Measurements from ENCODE around the gene LSR. TPM values are rescaled to one million over a fixed set of nuclear protein-coding genes. Genes with fewer than 3 reads are reported as not detected.
"Not testable (repeated sequence)": the region's sequence is repeated elsewhere in the genome, so short reads cannot be mapped to it uniquely, and the experiment has no call there.

LSR gene
- total and polyA plus RNA-seq, 2 donors: 4.2 to 27.9 TPM

DNA sequence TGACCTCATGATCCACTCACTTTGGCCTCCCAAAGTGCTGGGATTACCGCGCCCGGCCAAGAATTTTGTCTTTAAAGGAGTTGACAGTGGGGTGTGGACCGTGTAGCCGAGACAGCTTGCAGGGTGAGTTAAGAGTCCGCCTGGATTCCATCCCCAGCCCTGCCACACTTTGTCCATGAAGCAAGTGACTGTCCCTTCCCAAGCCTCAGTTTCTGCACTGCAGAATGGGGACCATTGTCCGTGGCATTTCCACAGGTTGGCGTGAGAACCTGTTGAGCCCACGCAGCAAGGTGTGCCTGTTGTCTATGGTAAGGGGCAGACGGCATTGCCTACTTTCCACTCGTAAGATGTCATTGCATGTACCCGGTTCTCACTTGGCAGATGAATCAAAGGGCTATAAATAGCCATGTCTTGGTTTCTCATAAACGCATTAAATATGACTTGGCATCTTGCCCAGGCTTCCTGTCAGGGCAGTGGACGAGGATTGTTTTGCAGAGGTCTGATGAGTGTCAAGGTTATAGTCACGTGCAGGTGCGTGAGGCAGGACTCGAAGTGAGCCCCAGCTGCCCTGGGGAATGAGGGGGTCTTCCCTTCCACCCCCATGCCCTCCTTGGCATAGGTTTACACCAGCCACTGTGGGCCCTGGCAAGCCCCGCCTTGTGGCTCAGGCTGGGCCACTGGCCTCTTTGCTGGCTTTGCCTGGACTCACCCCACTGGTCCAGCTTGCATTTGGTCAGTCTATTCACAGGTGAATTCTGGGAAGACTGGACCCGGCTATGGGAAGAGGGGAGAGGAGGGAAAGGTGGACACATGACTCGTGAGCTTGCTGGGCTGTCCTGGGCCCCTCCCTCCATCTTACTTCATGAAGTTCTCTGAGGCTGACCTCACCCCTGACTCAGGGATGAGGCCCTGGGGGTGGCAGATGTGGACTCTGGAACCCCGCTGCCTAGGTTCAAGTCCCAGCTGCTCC, 34.9 kb upstream of the LSR start:
- Histone ChIP-seq H3K36me3 (ENCODE audit: insufficient read depth) (no peaks in the 10 kb centered on the region), H3K4me3 (ENCODE audit: low read depth, low read length) (no peak overlapping the region), H3K4me1 (ENCODE audit: insufficient read depth) (no peaks in the 10 kb centered on the region), H3K27ac (ENCODE audit: low read depth) (peak overlapping the region; percentile 62)
- WGBS: 15% methylated on average over 21 of the region's 21 CpGs
- peak; percentile 71 for DNase-seq (ENCODE audit: extremely low spot score)

- 68% methylated on average over 7 of the region's 7 CpGs for WGBS
- Histone ChIP-seq H3K4me1 (ENCODE audit: insufficient read depth) (no peaks in the 10 kb centered on the region), H3K4me3 (ENCODE audit: low read depth, low read length) (no peak overlapping the region), H3K27ac (ENCODE audit: low read depth) (no peak overlapping the region), H3K36me3 (ENCODE audit: insufficient read depth) (no peaks in the 10 kb centered on the region)
- DNase-seq (ENCODE audit: extremely low spot score): no peak
Observed at GRCh38 chr19:35214766-35215422, 33.9 kb upstream of the LSR start.

GRCh38 chr19:35216016-35216832, 32.6 kb upstream of the LSR start:
- no peak overlapping the region for H3K4me3 ChIP-seq (ENCODE audit: low read depth, low read length)
- H3K27ac ChIP-seq (ENCODE audit: low read depth): no peak overlapping the region
- H3K36me3 ChIP-seq (ENCODE audit: insufficient read depth): no peaks in the 10 kb centered on the region
- no peak for DNase-seq (ENCODE audit: extremely low spot score)
- H3K4me1 ChIP-seq (ENCODE audit: insufficient read depth): no peaks in the 10 kb centered on the region
- WGBS: 75% methylated on average over 8 of the region's 8 CpGs

DNA sequence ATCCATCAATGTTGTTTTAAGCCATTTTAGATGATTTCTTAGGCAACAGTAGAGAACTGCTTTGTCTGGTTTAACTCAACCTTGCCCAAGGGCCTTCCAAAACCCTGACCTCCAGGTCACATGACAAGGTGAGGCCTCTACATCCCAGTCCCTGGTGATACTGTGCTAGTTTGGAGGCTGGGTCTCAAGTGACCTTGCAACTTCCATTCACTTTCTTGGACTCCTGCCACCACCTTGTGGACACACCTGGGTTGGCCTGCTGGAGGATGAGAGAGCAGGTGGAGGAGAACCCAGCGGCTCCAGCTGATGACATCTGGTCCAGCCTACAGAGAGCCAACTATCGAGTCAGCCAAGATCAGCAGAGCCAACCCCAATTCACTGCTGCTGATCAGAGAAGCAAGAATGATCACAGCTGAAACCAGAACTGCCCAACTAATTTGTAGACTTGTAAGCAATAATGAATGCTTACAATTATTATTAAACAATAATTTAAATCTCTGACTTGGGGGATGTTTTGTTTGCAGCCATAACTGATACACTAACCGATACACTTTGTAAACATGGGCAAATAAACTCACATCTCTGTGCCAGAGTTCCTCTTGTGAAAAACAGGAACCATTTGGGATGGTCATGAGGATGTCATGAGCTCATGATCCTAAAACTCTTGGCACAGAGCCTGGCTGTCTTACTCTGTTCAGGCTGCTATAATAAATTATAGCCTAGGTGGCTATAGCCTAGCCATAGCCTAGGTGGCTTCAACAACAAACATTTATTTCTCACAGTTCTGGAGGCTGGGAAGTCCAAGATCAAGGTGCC, 31.8 kb upstream of the LSR start:
- WGBS: 67% methylated on average over 3 of the region's 3 CpGs
- no peak for DNase-seq (ENCODE audit: extremely low spot score)
- Histone ChIP-seq H3K4me3 (ENCODE audit: low read depth, low read length) (no peak overlapping the region), H3K27ac (ENCODE audit: low read depth) (no peak overlapping the region), H3K4me1 (ENCODE audit: insufficient read depth) (no peaks in the 10 kb centered on the region), H3K36me3 (ENCODE audit: insufficient read depth) (no peaks in the 10 kb centered on the region)

DNA sequence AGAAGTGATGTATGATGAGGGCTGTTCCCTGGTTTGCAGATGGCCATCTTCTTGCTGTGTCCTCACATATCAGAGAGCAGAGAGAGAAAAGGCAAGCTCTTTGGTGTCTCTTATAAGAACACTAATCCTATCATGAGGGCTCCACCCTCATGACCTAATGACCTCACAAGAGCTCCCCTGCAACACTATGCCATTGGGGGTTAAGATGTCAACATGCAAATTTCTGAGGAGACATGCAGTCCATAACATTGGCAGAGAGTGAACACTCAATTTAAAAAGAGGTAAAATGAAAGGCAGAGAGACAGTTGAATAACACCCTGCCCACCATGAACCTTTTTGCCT, 31.2 kb upstream of the LSR start:
- Histone ChIP-seq H3K4me1 (ENCODE audit: insufficient read depth) (no peaks in the 10 kb centered on the region), H3K27ac (ENCODE audit: low read depth) (no peak overlapping the region), H3K4me3 (ENCODE audit: low read depth, low read length) (no peak overlapping the region), H3K36me3 (ENCODE audit: insufficient read depth) (no peaks in the 10 kb centered on the region)
- DNase-seq (ENCODE audit: extremely low spot score): no peak

DNA sequence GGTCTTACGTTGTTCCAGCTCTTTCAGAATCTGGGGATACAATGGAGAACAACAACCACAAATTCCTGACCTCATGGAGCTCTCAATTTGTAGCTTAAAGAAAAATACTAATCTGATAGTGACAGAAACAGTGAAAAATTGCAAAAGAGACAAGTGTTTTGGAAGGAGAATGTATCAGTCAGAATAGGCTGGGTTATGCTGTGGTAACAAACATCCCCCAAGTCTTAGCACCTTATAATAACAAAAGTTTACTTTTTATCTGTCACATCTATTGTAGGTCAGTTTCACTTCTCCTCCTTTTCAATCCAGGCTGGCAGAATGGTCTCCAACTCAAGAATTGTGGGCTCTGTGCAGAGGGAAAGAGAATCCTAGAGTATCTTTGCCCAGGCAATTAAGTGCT, 29.8 kb upstream of the LSR start:
- DNase-seq (ENCODE audit: extremely low spot score): no peak
- Histone ChIP-seq H3K4me1 (ENCODE audit: insufficient read depth) (no peaks in the 10 kb centered on the region), H3K27ac (ENCODE audit: low read depth) (no peak overlapping the region), H3K4me3 (ENCODE audit: low read depth, low read length) (no peak overlapping the region), H3K36me3 (ENCODE audit: insufficient read depth) (no peaks in the 10 kb centered on the region)
- WGBS: 91% methylated on average over 1 of the region's 1 CpG

DNA sequence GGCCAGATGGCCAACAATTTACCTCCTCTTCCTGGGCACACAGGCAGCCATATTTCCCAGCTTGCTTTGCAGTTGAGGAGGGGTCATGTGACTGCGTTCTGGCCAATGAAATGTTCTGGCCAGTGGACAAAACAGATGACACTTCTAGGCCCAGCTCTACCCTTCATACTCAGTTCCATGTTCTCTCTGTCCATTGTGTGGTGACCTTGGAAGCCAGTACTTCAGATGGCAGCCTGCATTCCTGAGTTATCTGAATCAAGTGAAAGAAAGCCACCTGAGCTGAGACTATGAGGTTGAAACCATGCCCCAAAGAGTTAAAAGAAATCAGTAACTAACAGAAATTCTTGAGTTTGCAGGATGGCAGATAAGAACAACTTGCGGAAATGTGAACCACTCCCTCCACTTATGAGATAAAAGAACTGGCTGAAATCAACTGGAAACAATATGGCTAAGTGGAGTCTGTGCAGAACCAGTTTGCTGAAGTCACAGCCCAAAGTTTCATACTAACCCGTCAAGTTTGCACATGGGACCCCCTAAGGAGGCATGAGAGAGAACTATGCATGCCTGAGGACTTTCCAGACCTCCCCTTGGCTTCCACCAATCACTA, 28.4 kb upstream of the LSR start:
- Histone ChIP-seq H3K4me1 (ENCODE audit: insufficient read depth) (no peaks in the 10 kb centered on the region), H3K4me3 (ENCODE audit: low read depth, low read length) (no peak overlapping the region), H3K36me3 (ENCODE audit: insufficient read depth) (no peaks in the 10 kb centered on the region), H3K27ac (ENCODE audit: low read depth) (no peak overlapping the region)
- WGBS: 45% methylated on average over 3 of the region's 3 CpGs
- DNase-seq (ENCODE audit: extremely low spot score): no peak

DNA sequence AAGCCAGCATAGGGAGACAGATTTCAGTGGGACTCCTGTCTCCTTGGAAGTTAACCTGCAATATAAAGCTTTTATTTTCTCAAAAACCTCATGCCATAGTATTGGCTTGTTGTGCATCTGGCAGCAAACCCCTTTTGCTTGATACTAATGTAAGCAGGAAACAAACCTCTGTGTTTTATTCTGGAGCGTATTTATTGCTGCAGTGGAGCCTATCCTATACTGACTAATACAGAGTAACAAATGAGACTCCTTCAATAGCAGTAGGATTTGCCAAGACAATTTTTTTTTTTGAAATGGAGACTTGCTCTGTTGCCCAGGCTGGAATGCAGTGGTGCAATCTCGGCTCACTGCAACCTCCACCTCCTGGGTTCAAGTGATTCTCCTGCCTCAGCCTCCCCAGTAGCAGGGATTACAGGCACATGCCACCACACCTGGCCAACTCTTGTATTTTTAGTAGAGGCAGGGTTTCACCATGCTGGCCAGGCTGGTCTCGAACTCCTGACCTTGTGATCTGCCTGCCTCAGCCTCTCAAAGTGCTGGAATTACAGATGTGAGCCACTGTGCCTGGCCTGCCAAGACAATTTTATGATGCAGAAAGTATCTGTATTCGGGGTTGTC, 27.7 kb upstream of the LSR start:
- not testable (repeated sequence) for H3K4me3 ChIP-seq (ENCODE audit: low read depth, low read length); H3K27ac ChIP-seq (ENCODE audit: low read depth); H3K4me1 ChIP-seq (ENCODE audit: insufficient read depth); DNase-seq (ENCODE audit: extremely low spot score); H3K36me3 ChIP-seq (ENCODE audit: insufficient read depth)
- whole genome bisulfite sequencing: 86% methylated on average over 4 of the region's 4 CpGs

DNA sequence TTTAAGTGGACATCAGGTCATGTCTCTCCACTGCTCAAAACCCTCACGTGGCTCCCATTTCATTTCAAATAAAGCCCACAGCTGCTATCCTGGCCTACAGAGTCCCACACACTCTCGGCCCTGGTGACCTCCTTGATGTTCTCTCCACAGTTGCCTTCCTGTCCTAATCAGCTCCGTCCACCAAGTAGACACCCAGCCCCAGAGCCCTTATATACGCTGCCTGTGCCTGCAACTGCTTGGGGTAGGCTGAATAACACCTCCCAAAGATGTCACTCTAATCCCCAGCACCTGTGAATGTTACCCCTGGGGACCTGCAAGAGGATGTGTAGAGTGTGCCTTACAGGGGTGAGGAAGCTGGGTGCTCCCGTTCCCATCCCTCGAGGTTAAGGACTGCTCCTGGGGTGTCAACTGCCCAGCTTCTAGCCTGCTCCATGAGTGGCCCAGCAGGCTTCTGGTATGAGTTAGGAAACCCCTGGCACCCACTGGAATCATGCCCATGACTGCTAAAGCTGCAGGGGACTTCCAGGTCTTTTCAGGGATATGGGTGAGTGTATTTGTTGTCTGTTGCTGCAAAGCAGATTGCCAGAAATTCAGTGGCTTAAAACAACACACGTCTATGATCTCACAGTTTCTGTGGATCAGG, 26.3 kb upstream of the LSR start:
- H3K27ac ChIP-seq (ENCODE audit: low read depth): no peak overlapping the region
- no peaks in the 10 kb centered on the region for H3K4me1 ChIP-seq (ENCODE audit: insufficient read depth)
- no peak for DNase-seq (ENCODE audit: extremely low spot score)
- H3K36me3 ChIP-seq (ENCODE audit: insufficient read depth): no peaks in the 10 kb centered on the region
- WGBS: 85% methylated on average over 7 of the region's 7 CpGs
- no peak overlapping the region for H3K4me3 ChIP-seq (ENCODE audit: low read depth, low read length)

DNA sequence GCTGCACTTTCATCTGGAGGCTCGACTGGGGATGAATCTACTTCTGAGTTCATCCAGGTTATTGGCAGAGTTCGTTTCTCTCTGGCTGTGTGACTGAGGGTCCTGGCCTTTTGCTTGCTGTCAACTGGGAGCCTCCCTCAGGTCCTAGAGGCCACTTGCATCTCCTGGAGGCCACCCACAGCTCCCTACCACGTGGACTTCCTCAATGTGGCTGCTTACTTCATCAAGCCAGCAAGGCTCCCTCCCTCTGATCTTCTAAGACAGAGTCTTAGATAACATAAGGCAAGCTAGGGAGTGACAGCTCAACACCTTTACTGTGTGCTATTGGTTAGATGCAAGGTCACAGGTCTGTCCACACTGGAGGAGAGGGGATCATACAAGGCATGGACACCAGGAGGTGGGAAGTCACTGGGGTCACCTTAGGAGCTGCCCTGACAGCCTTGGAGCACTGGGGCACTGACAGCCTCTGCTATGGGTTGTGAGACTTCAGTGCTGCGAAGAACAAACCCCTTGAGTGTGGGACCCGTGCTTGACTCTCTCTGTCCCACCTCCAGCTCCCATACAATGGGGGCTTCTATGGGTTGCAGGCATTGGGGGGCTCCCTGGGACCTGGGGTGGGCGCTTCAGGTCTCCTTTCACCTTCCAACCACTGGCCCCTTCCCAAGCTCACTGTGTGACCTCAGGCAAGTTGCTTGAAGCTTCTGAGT, 25.6 kb upstream of the LSR start:
- H3K4me3 ChIP-seq (ENCODE audit: low read depth, low read length): no peak overlapping the region
- WGBS: 54% methylated on average over 6 of the region's 6 CpGs
- DNase-seq (ENCODE audit: extremely low spot score): no peak

DNA sequence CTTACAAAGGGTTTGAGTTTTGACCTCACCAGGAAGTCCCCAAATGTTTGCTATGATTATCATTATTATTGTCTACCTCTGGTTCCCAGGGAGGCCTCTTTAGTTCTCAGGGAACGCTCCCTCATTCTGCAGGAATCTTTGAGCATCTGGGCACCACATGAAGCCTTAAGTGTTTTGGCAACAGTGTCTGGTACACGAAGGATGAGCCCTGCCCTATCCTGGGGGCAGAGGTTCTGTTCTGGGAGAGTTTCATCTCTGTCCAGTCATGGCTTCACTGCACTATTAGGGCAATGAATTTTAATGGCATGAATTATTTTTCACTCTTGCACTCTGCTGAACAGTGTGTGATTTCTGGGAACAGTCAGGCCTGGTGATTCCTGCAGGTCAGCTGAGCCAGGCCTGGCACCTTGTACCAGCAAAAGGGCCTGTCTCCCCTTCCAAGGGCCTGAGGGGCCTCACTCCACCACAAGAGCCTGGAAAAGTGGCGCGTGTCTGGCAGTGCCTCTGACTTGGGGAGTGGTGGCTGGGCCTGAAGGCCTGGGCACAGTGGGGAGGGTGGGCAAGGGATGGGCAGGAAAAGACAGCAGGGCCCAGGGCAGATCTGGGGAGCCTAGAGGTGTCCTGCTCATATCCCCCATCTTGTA, 24.8 kb upstream of the LSR start:
- Histone ChIP-seq H3K4me3 (ENCODE audit: low read depth, low read length) (no peak overlapping the region), H3K4me1 (ENCODE audit: insufficient read depth) (no peaks in the 10 kb centered on the region), H3K27ac (ENCODE audit: low read depth) (no peak overlapping the region), H3K36me3 (ENCODE audit: insufficient read depth) (no peaks in the 10 kb centered on the region)
- no peak for DNase-seq (ENCODE audit: extremely low spot score)
- 77% methylated on average over 4 of the region's 4 CpGs for WGBS

More for the DNA sequence above, 25.6 kb upstream of the LSR start:
- Histone ChIP-seq H3K36me3 (ENCODE audit: insufficient read depth) (no peaks in the 10 kb centered on the region), H3K27ac (ENCODE audit: low read depth) (no peak overlapping the region), H3K4me1 (ENCODE audit: insufficient read depth) (no peaks in the 10 kb centered on the region)

Data from urinary bladder (tissue), 4 donors.